Subcutaneous abdominal adipose tissue (tissue), 5 donors: ENCODE data around the gene DNAH6.
"Not testable (repeated sequence)": the region's sequence is repeated elsewhere in the genome, so short reads cannot be mapped to it uniquely, and the experiment has no call there.

Experiments used
- H3K27ac ChIP-seq: one replicate; pipeline ENCODE4 v1.7.0; 2013; ENCODE audit warnings: low read depth, mild to moderate bottlenecking, inconsistent platforms, low read length, moderate library complexity
- H3K27me3 ChIP-seq, 5 donors: one replicate each; pipeline ENCODE4 v1.7.0; 2013; ENCODE audit warnings: low read length in 5 of 5, inconsistent platforms in 1 of 5; ENCODE audit not compliant: control insufficient read depth in 5 of 5, insufficient read depth in 4 of 5
- H3K36me3 ChIP-seq, 5 donors: one replicate each; pipeline ENCODE4 v1.7.0; 2013; ENCODE audit warnings: low read length in 5 of 5; ENCODE audit not compliant: control insufficient read depth in 5 of 5, insufficient read depth in 5 of 5
- H3K4me1 ChIP-seq, 5 donors: one replicate each; pipeline ENCODE4 v1.7.0; 2013; ENCODE audit warnings: low read length in 5 of 5, mild to moderate bottlenecking in 3 of 5, moderate library complexity in 1 of 5; ENCODE audit not compliant: control insufficient read depth in 5 of 5, insufficient read depth in 5 of 5
- H3K4me3 ChIP-seq, 5 donors: one replicate each; pipeline ENCODE4 v1.7.0; 2013; ENCODE audit warnings: low read length in 5 of 5, low read depth in 1 of 5
- H3K9ac ChIP-seq, 5 donors: one replicate each; pipeline ENCODE4 v1.7.0; 2013; ENCODE audit warnings: low read length in 5 of 5, mild to moderate bottlenecking in 4 of 5, moderate library complexity in 3 of 5
- H3K9me3 ChIP-seq, 5 donors: one replicate each; pipeline ENCODE4 v1.7.0; 2013; ENCODE audit warnings: low read length in 5 of 5; ENCODE audit not compliant: control insufficient read depth in 5 of 5
- donor health status: healthy.
- donor health status: healthy.
- donor health status: healthy.
- donor health status: healthy.
- donor health status: healthy.

The DNAH6 gene

GRCh38 chr2:84498150-84498799 lies 18.0 kb upstream of the DNAH6 start:
- Histone ChIP-seq H3K9ac (no peak overlapping the region), H3K4me3 (no peak overlapping the region), H3K9me3 (no peaks in the 10 kb centered on the region), H3K36me3 (no peaks in the 10 kb centered on the region), H3K27ac (no peak overlapping the region), H3K4me1 (peaks cover 0 to 8% (median 0%) of the 10 kb centered on the region in 5 donors), H3K27me3 (no peaks in the 10 kb centered on the region)

GRCh38 chr2:84511024-84511423 lies 5.3 kb upstream of the DNAH6 start:
- H3K36me3 ChIP-seq, H3K4me1 ChIP-seq, H3K27ac ChIP-seq, H3K9me3 ChIP-seq, H3K4me3 ChIP-seq, H3K9ac ChIP-seq, H3K27me3 ChIP-seq: not testable (repeated sequence)

GRCh38 chr2:84515788-84516187 lies 510 bp upstream of the DNAH6 start:
- peak overlapping the region in 1 of 5 donors; percentile 1 for H3K9ac ChIP-seq
- no peaks in the 10 kb centered on the region for H3K27me3 ChIP-seq
- H3K4me1 ChIP-seq, result peaks cover 0 to 11% (median 5%) of the 10 kb centered on the region in 5 donors
- H3K27ac ChIP-seq, result no peak overlapping the region
- no peaks in the 10 kb centered on the region for H3K36me3 ChIP-seq
- H3K4me3 ChIP-seq, result peak overlapping the region; percentile 6 to 91 (median 68)
- H3K9me3 ChIP-seq, result no peaks in the 10 kb centered on the region

- no peaks in the 10 kb centered on the region for H3K27me3 ChIP-seq
- H3K9ac ChIP-seq, result no peak overlapping the region
- H3K36me3 ChIP-seq, result no peaks in the 10 kb centered on the region
- H3K4me3 ChIP-seq, result no peak overlapping the region
- peaks cover 0 to 11% (median 5%) of the 10 kb centered on the region in 5 donors for H3K4me1 ChIP-seq
- H3K27ac ChIP-seq, result no peak overlapping the region
- H3K9me3 ChIP-seq, result peaks cover 0 to 8% (median 0%) of the 10 kb centered on the region in 5 donors
Observed at GRCh38 chr2:84519332-84519957, 3.1 kb downstream of the DNAH6 start.

GRCh38 chr2:84526562-84526961 lies 10.3 kb downstream of the DNAH6 start:
- no peak overlapping the region for H3K4me3 ChIP-seq
- H3K36me3 ChIP-seq, result no peaks in the 10 kb centered on the region
- peaks cover 0 to 7% (median 0%) of the 10 kb centered on the region in 5 donors for H3K9me3 ChIP-seq
- no peaks in the 10 kb centered on the region for H3K27me3 ChIP-seq
- H3K27ac ChIP-seq, result no peak overlapping the region
- H3K9ac ChIP-seq, result no peak overlapping the region
- H3K4me1 ChIP-seq, result no peaks in the 10 kb centered on the region

- H3K36me3 ChIP-seq, result no peaks in the 10 kb centered on the region
- no peak overlapping the region for H3K4me3 ChIP-seq
- no peak overlapping the region for H3K9ac ChIP-seq
- H3K27me3 ChIP-seq, result no peaks in the 10 kb centered on the region
- H3K27ac ChIP-seq, result no peak overlapping the region
- no peaks in the 10 kb centered on the region for H3K4me1 ChIP-seq
- H3K9me3 ChIP-seq, result peaks cover 0 to 3% (median 0%) of the 10 kb centered on the region in 5 donors
Observed at GRCh38 chr2:84527137-84528129, 11.1 kb downstream of the DNAH6 start.

GRCh38 chr2:84532291-84532690 lies 16.0 kb downstream of the DNAH6 start:
- H3K4me1 ChIP-seq, result no peaks in the 10 kb centered on the region
- H3K4me3 ChIP-seq, result no peak overlapping the region
- no peaks in the 10 kb centered on the region for H3K9me3 ChIP-seq
- H3K27ac ChIP-seq, result no peak overlapping the region
- no peaks in the 10 kb centered on the region for H3K27me3 ChIP-seq
- H3K9ac ChIP-seq, result no peak overlapping the region
- no peaks in the 10 kb centered on the region for H3K36me3 ChIP-seq

GRCh38 chr2:84534225-84534624 lies 17.9 kb downstream of the DNAH6 start:
- Histone ChIP-seq H3K4me3 (no peak overlapping the region), H3K9me3 (no peaks in the 10 kb centered on the region), H3K4me1 (no peaks in the 10 kb centered on the region), H3K9ac (no peak overlapping the region), H3K27ac (no peak overlapping the region), H3K36me3 (no peaks in the 10 kb centered on the region), H3K27me3 (no peaks in the 10 kb centered on the region)

GRCh38 chr2:84537251-84537650 lies 21.0 kb downstream of the DNAH6 start:
- H3K4me1 ChIP-seq, result no peaks in the 10 kb centered on the region
- no peaks in the 10 kb centered on the region for H3K27me3 ChIP-seq
- no peak overlapping the region for H3K27ac ChIP-seq
- H3K9me3 ChIP-seq, result no peaks in the 10 kb centered on the region
- H3K4me3 ChIP-seq, result no peak overlapping the region
- H3K9ac ChIP-seq, result no peak overlapping the region
- H3K36me3 ChIP-seq, result no peaks in the 10 kb centered on the region

- Histone ChIP-seq H3K27me3 (no peaks in the 10 kb centered on the region), H3K9ac (no peak overlapping the region), H3K4me3 (no peak overlapping the region), H3K9me3 (no peaks in the 10 kb centered on the region), H3K36me3 (no peaks in the 10 kb centered on the region), H3K27ac (no peak overlapping the region), H3K4me1 (no peaks in the 10 kb centered on the region)
Observed at GRCh38 chr2:84539729-84540128, 23.4 kb downstream of the DNAH6 start.
